ENCODE measurements around the gene GSG1L.

Gene GSG1L

DNA sequence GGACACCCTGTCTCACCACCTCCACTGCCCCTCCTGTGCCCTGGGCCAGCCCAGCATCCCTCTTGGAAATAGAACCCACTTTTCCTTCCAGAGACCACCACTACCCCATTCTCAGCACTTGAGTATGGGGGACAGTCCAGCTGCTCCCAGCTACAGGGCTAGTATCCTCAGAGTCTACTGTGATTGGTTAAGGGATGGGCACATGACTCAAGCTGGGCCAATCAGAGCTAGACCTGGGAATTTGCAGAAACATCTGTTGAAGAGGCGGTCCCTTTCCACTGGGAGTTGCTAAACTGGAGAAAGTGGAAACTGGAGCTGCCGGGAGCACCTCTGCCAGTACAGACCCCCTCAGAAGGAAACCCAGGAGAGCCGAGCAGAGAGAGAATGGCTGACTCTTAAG lies 156.6 kb downstream of the GSG1L start:
- Histone ChIP-seq H4K20me1 (no peaks in the 10 kb centered on the region), H3K27ac (no peak overlapping the region), H3K9ac (no peak overlapping the region), H3K9me3 (replicated peaks in 1 of 11) (no peaks in the 10 kb centered on the region), H3K36me3 (no peaks in the 10 kb centered on the region), H3K4me1 (peaks cover 0 to 13% (median 2%) of the 10 kb centered on the region in 10 experiments; a peak in 5 of 20 replicates), H3K4me2 (no peak overlapping the region), H3K4me3 (no peak overlapping the region), H3K27me3 (no peaks in the 10 kb centered on the region)
- TF ChIP-seq Cebpa-rat (IDR thresholded peaks at IDR 0.05), result no peak

DNA sequence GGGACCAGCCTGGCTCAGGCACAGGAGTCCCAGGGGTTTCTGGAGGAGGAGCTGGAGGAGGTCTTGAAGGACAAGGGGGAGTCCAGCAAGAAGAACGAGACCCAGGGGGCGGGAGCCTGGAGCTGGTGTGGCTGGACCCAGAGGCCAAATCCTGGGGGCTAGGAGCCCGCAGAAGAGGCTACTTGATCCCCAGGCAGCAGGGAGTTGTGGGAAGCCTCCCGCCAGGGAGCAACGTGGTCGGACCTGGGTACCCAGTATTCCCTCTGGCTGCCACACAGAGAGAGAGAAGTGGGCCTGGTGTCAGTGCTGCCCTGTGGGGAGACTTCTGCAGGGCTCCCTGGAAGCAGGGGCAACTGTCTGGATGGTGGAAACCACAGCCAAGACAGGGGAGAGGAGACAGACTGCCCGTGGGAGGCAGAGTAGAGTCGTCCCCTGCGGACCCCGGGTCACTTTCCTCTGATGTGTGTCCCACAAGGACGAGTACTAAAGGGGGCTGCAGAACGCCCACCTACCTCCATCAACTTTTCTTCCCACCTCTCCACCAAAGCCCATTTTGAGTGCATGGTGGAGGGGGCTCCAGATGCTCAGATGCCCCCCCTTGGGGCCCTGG lies 160.4 kb downstream of the GSG1L start:
- H3K4me1 ChIP-seq, result peaks cover 0 to 9% (median 2%) of the 10 kb centered on the region in 10 experiments; a peak in 5 of 20 replicates
- no peaks in the 10 kb centered on the region for H3K36me3 ChIP-seq
- no peak overlapping the region for H3K4me2 ChIP-seq
- H3K9me3 ChIP-seq (replicated peaks in 1 of 11), result no peaks in the 10 kb centered on the region
- no peak for TF ChIP-seq Cebpa-rat (IDR thresholded peaks at IDR 0.05)
- no peak overlapping the region for H3K4me3 ChIP-seq
- H3K27me3 ChIP-seq, result no peaks in the 10 kb centered on the region
- H3K27ac ChIP-seq, result no peak overlapping the region
- no peak overlapping the region for H3K9ac ChIP-seq
- H4K20me1 ChIP-seq, result no peaks in the 10 kb centered on the region

- no peaks in the 10 kb centered on the region for H4K20me1 ChIP-seq
- peaks cover 0 to 5% (median 1%) of the 10 kb centered on the region in 10 experiments; a peak in 5 of 20 replicates for H3K4me1 ChIP-seq
- H3K27me3 ChIP-seq, result no peaks in the 10 kb centered on the region
- TF ChIP-seq Cebpa-rat (IDR thresholded peaks at IDR 0.05), result no peak
- H3K9ac ChIP-seq, result no peak overlapping the region
- no peaks in the 10 kb centered on the region for H3K9me3 ChIP-seq (replicated peaks in 1 of 11)
- H3K27ac ChIP-seq, result no peak overlapping the region
- H3K4me2 ChIP-seq, result no peak overlapping the region
- no peak overlapping the region for H3K4me3 ChIP-seq
- H3K36me3 ChIP-seq, result no peaks in the 10 kb centered on the region
These were observed 161.0 kb downstream of the GSG1L start for GRCh38 chr16:27902551-27902950.

GRCh38 chr16:27901956-27902355 lies 161.6 kb downstream of the GSG1L start:
- no peaks in the 10 kb centered on the region for H3K36me3 ChIP-seq
- TF ChIP-seq Cebpa-rat (IDR thresholded peaks at IDR 0.05), result no peak
- no peaks in the 10 kb centered on the region for H3K27me3 ChIP-seq
- no peaks in the 10 kb centered on the region for H3K9me3 ChIP-seq (replicated peaks in 1 of 11)
- no peak overlapping the region for H3K9ac ChIP-seq
- no peak overlapping the region for H3K4me3 ChIP-seq
- no peaks in the 10 kb centered on the region for H4K20me1 ChIP-seq
- no peak overlapping the region for H3K4me2 ChIP-seq
- no peaks in the 10 kb centered on the region for H3K4me1 ChIP-seq
- H3K27ac ChIP-seq, result no peak overlapping the region

- no peak overlapping the region for H3K4me2 ChIP-seq
- no peaks in the 10 kb centered on the region for H3K9me3 ChIP-seq (replicated peaks in 1 of 11)
- no peaks in the 10 kb centered on the region; a peak in 1 of 22 replicates for H4K20me1 ChIP-seq
- no peak overlapping the region for H3K4me3 ChIP-seq
- H3K9ac ChIP-seq, result no peak overlapping the region
- H3K4me1 ChIP-seq, result no peaks in the 10 kb centered on the region
- no peak for TF ChIP-seq Cebpa-rat (IDR thresholded peaks at IDR 0.05)
- H3K27ac ChIP-seq, result no peak overlapping the region
- no peaks in the 10 kb centered on the region for H3K27me3 ChIP-seq
- H3K36me3 ChIP-seq, result no peaks in the 10 kb centered on the region
These were observed 163.8 kb downstream of the GSG1L start for GRCh38 chr16:27899736-27900135.

DNA sequence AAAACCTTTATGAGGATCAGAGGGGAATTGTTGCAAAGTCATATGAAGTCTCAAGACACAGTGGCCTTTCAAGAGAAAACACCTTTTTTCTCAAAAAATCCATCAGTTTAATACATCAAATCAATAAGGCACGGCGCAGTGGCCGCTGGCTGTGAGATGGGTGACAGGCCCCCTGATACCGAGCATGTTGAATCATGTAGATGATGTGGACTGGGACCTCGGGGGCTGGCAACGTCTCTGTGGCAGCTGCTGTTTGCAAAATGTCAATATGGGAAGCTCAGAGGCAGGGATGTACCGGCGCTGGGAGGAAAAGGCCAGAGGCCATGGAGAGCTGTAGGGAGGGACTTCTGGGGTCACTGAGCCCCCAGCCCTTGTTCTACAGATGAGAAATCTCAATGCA lies 169.1 kb downstream of the GSG1L start:
- H3K9me3 ChIP-seq (replicated peaks in 1 of 11), result no peaks in the 10 kb centered on the region
- no peak overlapping the region for H3K4me2 ChIP-seq
- H3K4me1 ChIP-seq, result no peaks in the 10 kb centered on the region
- no peaks in the 10 kb centered on the region for H3K36me3 ChIP-seq
- no peak for TF ChIP-seq Cebpa-rat (IDR thresholded peaks at IDR 0.05)
- no peak overlapping the region for H3K27ac ChIP-seq
- H4K20me1 ChIP-seq, result no peaks in the 10 kb centered on the region; a peak in 1 of 22 replicates
- H3K4me3 ChIP-seq, result no peak overlapping the region
- H3K27me3 ChIP-seq, result peaks cover 0 to 5% (median 0%) of the 10 kb centered on the region in 11 experiments; a peak in 2 of 22 replicates
- no peak overlapping the region for H3K9ac ChIP-seq

GRCh38 chr16:27892879-27893278 lies 170.6 kb downstream of the GSG1L start:
- H4K20me1 ChIP-seq, result no peaks in the 10 kb centered on the region; a peak in 1 of 22 replicates
- no peak overlapping the region for H3K27ac ChIP-seq
- H3K9me3 ChIP-seq (replicated peaks in 1 of 11), result no peaks in the 10 kb centered on the region
- no peak for TF ChIP-seq Cebpa-rat (IDR thresholded peaks at IDR 0.05)
- no peaks in the 10 kb centered on the region for H3K4me1 ChIP-seq
- H3K4me3 ChIP-seq, result no peak overlapping the region
- no peak overlapping the region for H3K4me2 ChIP-seq
- peaks cover 0 to 5% (median 0%) of the 10 kb centered on the region in 11 experiments; a peak in 2 of 22 replicates for H3K27me3 ChIP-seq
- H3K36me3 ChIP-seq, result no peaks in the 10 kb centered on the region
- no peak overlapping the region for H3K9ac ChIP-seq

DNA sequence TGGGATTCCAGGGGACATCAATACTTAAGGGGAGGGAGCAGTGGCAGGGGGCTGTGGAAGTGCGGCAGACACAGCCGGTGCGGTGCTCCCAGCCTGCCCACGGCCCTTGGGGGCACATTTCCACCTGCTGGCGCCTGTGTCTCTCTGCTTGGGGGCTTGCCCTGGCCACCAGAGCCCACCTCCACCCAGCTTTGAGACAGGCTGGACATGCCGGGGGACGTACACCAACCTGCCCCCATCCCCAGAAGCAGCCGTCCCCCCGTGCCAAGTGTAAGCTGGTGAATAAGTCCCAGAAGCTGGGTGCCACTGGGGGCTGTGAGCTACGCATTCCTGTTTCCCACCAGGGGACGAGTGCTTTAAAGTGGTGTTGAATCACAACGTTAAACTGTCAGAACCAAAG lies 172.6 kb downstream of the GSG1L start:
- Histone ChIP-seq H3K27ac (no peak overlapping the region), H3K9me3 (replicated peaks in 1 of 11) (no peaks in the 10 kb centered on the region), H3K4me3 (no peak overlapping the region), H4K20me1 (no peaks in the 10 kb centered on the region), H3K36me3 (no peaks in the 10 kb centered on the region), H3K4me2 (no peak overlapping the region), H3K4me1 (no peaks in the 10 kb centered on the region), H3K27me3 (peaks cover 0 to 5% (median 0%) of the 10 kb centered on the region in 11 experiments; a peak in 2 of 22 replicates), H3K9ac (no peak overlapping the region)
- TF ChIP-seq Cebpa-rat (IDR thresholded peaks at IDR 0.05), result no peak

DNA sequence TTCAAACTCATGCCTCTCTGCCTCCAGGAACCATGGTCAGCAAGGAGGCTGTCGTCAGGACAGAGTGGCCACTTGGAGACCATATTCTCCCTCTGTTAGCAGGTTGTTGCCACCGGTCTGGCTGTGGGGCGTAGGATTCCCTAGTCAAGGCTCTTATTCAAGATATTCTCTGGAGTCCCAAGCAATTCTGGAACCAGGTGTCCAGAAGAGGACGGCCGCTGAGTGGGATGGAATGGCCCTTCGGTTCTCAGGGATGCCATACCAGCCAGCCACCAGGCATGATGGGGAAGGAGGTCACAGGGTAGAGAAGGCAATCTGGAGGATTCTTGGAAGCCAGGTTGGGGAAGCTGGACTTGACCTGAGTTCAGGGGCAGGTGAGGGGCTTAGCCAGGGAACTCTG lies 173.5 kb downstream of the GSG1L start:
- TF ChIP-seq Cebpa-rat (IDR thresholded peaks at IDR 0.05), result no peak
- Histone ChIP-seq H3K4me2 (no peak overlapping the region), H3K4me3 (no peak overlapping the region), H3K9ac (no peak overlapping the region), H3K9me3 (replicated peaks in 1 of 11) (no peaks in the 10 kb centered on the region), H3K36me3 (no peaks in the 10 kb centered on the region), H4K20me1 (no peaks in the 10 kb centered on the region), H3K27ac (no peak overlapping the region), H3K4me1 (no peaks in the 10 kb centered on the region), H3K27me3 (peaks cover 0 to 5% (median 0%) of the 10 kb centered on the region in 11 experiments; a peak in 2 of 22 replicates)

DNA sequence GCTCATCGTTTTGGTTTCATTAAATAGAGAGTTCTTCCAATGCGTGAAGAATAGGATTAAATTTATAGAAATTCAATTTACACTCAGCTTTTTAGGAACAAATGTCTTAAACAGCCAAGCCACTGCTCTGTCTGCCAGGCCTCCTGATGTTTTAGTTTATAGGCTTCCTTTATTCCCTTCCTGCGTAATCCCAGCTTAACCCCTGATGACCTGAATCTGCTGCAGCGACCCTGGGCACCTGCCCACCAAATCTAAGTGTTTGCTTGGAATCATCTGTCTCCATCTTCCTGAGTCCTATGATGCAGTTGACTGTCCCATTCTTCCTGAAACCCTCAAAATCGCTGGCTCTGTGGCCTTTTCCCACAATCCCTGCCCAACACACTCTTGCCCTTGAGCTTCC lies 179.9 kb downstream of the GSG1L start:
- H3K9ac ChIP-seq, result no peak overlapping the region
- H3K27me3 ChIP-seq, result no peaks in the 10 kb centered on the region
- no peaks in the 10 kb centered on the region for H4K20me1 ChIP-seq
- H3K4me1 ChIP-seq, result no peaks in the 10 kb centered on the region
- no peaks in the 10 kb centered on the region for H3K36me3 ChIP-seq
- no peak overlapping the region for H3K27ac ChIP-seq
- H3K9me3 ChIP-seq (replicated peaks in 1 of 11), result peaks cover 2 to 16% (median 10%) of the 10 kb centered on the region in 11 experiments; a peak in 17 of 22 replicates
- no peak overlapping the region for H3K4me3 ChIP-seq
- no peak for TF ChIP-seq Cebpa-rat (IDR thresholded peaks at IDR 0.05)
- no peak overlapping the region for H3K4me2 ChIP-seq

Data from BLaER1 treated with 17β-estradiol and CSF1 and Interleukin-3, amounts not matched to agents 10 nM and 100 nM (cell line).